ENCODE results near the gene TSR3.
A peak's percentile ranks its signal among the peaks of the same experiment; 100 is the strongest.

TSR3 gene

GRCh38 chr16:1351215-1351581 lies 480 bp downstream of the TSR3 start:
- DNase-seq (ENCODE audit: low spot score): no peak

- DNase-seq (ENCODE audit: low spot score): no peak
Measured at GRCh38 chr16:1350691-1351090, 987 bp downstream of the TSR3 start.

- DNase-seq (ENCODE audit: low spot score): no peak
Measured at GRCh38 chr16:1349951-1350350, 1.7 kb downstream of the TSR3 start.

GRCh38 chr16:1349351-1349750 lies 2.3 kb downstream of the TSR3 start:
- no peak for DNase-seq (ENCODE audit: low spot score)

GRCh38 chr16:1348926-1349325 lies 2.8 kb downstream of the TSR3 start:
- no peak for DNase-seq (ENCODE audit: low spot score)

GRCh38 chr16:1348441-1348840 lies 3.2 kb downstream of the TSR3 start:
- no peak for DNase-seq (ENCODE audit: low spot score)

- no peak for DNase-seq (ENCODE audit: low spot score)
Measured at GRCh38 chr16:1347962-1348361, 3.7 kb downstream of the TSR3 start.

- no peak for DNase-seq (ENCODE audit: low spot score)
Measured at GRCh38 chr16:1347286-1347855, 4.3 kb downstream of the TSR3 start.

GRCh38 chr16:1346422-1347285 lies 5.0 kb downstream of the TSR3 start:
- DNase-seq (ENCODE audit: low spot score): no peak

GRCh38 chr16:1345651-1346421 lies 5.8 kb downstream of the TSR3 start:
- no peak for DNase-seq (ENCODE audit: low spot score)

GRCh38 chr16:1345087-1345486 lies 6.6 kb downstream of the TSR3 start:
- DNase-seq (ENCODE audit: low spot score): no peak

GRCh38 chr16:1344499-1344898 lies 7.2 kb downstream of the TSR3 start:
- DNase-seq (ENCODE audit: low spot score): no peak

- no peak for DNase-seq (ENCODE audit: low spot score)
Measured at GRCh38 chr16:1343428-1344242, 8.0 kb downstream of the TSR3 start.

- peak; percentile 93 for DNase-seq (ENCODE audit: low spot score)
Measured at GRCh38 chr16:1342526-1343427, 8.9 kb downstream of the TSR3 start.

GRCh38 chr16:1341495-1342420 lies 9.9 kb downstream of the TSR3 start:
- DNase-seq (ENCODE audit: low spot score): no peak

- DNase-seq (ENCODE audit: low spot score): no peak
Measured at GRCh38 chr16:1340730-1341494, 10.8 kb downstream of the TSR3 start.

- no peak for DNase-seq (ENCODE audit: low spot score)
Measured at GRCh38 chr16:1338855-1339675, 12.6 kb downstream of the TSR3 start.

GRCh38 chr16:1338119-1338730 lies 13.5 kb downstream of the TSR3 start:
- no peak for DNase-seq (ENCODE audit: low spot score)
